Panc1 (cell line): ENCODE measurements around the gene CYFIP2. TPM values are rescaled to one million over a fixed set of nuclear protein-coding genes. Genes with fewer than 3 reads are reported as not detected.

Source experiments
- ATAC-seq: fragments of 200-7000 bp; cut with Tn5 transposase; 2 replicates; pipeline ENCODE4 v1.9.1; 2020; ENCODE audit warnings: mild to moderate bottlenecking, moderate library complexity
- BruUV-seq: library from RNA; stranded (reverse); fragments of 400-500 nt; replicated peaks from 2 replicates; lab custom pipeline; 2021; lab: Mats Ljungman, UMichigan
- CTCF ChIA-PET: fragments of 300-600 bp; sonication (Branson Sonifier 250); formaldehyde crosslinking; loops from one replicate; lab custom pipeline; 2022; ENCODE audit warnings: antibody characterized with exemption; lab: Charles Lee
- POLR2A ChIA-PET: fragments of 300-600 bp; sonication (Branson Sonifier 250); formaldehyde crosslinking; loops from one replicate; lab custom pipeline; 2022; ENCODE audit warnings: antibody characterized with exemption; lab: Charles Lee
- DNase-seq: peaks from one replicate; pipeline ENCODE4 v3.0.0-alpha.2; 2010; ENCODE audit warnings: low read depth, low spot score
- H3K27ac ChIP-seq: 2 replicates; pipeline ENCODE4 v1.5.1; 2011; ENCODE audit warnings: mild to moderate bottlenecking, low read length, inconsistent platforms
- H3K27me3 ChIP-seq: fragments of 200-500 bp; sonication (Bioruptor generic); 2 replicates; pipeline ENCODE4 v1.6.0; 2014; ENCODE audit warnings: low read length, inconsistent platforms; ENCODE audit not compliant: control insufficient read depth, insufficient read depth
- H3K36me3 ChIP-seq: fragments of 200-500 bp; sonication (Bioruptor generic); 2 replicates; pipeline ENCODE4 v1.5.1; 2014; ENCODE audit warnings: inconsistent platforms, mild to moderate bottlenecking, low read length, moderate library complexity; ENCODE audit not compliant: control insufficient read depth, insufficient read depth
- H3K4me1 ChIP-seq: 2 replicates; pipeline ENCODE4 v1.5.1; 2011; ENCODE audit warnings: inconsistent platforms, mild to moderate bottlenecking, low read length, moderate library complexity; ENCODE audit not compliant: control insufficient read depth, insufficient read depth
- H3K4me3 ChIP-seq, 2 experiments: 2 replicates each; pipeline ENCODE4 v1.5.1; 2011 to 2012; ENCODE audit warnings: low read depth in 2 of 2, low read length in 2 of 2, mild to moderate bottlenecking in 2 of 2, inconsistent platforms in 1 of 2, moderate library complexity in 1 of 2
- H3K9me3 ChIP-seq: fragments of 200-500 bp; sonication (Bioruptor generic); 2 replicates; pipeline ENCODE4 v1.5.1; 2014; ENCODE audit warnings: low read depth, mild to moderate bottlenecking, inconsistent platforms, low read length, moderate library complexity; ENCODE audit not compliant: control insufficient read depth, insufficient read depth
- POLR2AphosphoS5 ChIP-seq: IDR thresholded peaks from 2 replicates; pipeline ENCODE4 v1.6.1; 2012; ENCODE audit warnings: mild to moderate bottlenecking, low read depth, low read length, moderate library complexity
- SIN3A ChIP-seq: IDR thresholded peaks from 2 replicates; pipeline ENCODE4 v1.6.1; 2012; ENCODE audit warnings: low read depth, mild to moderate bottlenecking, low read length, moderate library complexity, borderline replicate concordance; ENCODE audit not compliant: insufficient read depth
- TCF7L2 ChIP-seq: IDR thresholded peaks from 2 replicates; pipeline ENCODE4 v1.6.1; 2011; ENCODE audit warnings: mild to moderate bottlenecking, low read depth, low read length, inconsistent platforms
- in situ Hi-C: cut with HindIII; loops from 2 replicates; pipeline ENCODE4 v1.10.0; 2016; ENCODE audit warnings: low sequenced_read_pairs, low pct_unique_long_range_greater_than_20kb
- intact Hi-C: fragments of 100-400 bp; cut with micrococcal nuclease; formaldehyde crosslinking; loops from one replicate; pipeline ENCODE4 v1.10.0; 2022; ENCODE audit not compliant: unreplicated experiment
- total RNA-seq: library from RNA; stranded (reverse); gene quantifications from one replicate; pipeline ENCODE4 v1.2.1, GENCODE V29; 2021; ENCODE audit not compliant: unreplicated experiment
- TF ChIP-seq, protein P1 (sequence below): fragments of 450-650 bp; IDR thresholded peaks from 2 replicates; pipeline ENCODE4 v1.5.1; 2017; ENCODE audit warnings: mild to moderate bottlenecking
- TF ChIP-seq, protein P2 (sequence below), 2 experiments: IDR thresholded peaks; 2 replicates each; pipeline ENCODE4 v1.6.1; 2011 to 2012; ENCODE audit warnings: low read depth in 2 of 2, control low read depth in 1 of 2, low read length in 1 of 2, mild to moderate bottlenecking in 1 of 2, moderate library complexity in 1 of 2; ENCODE audit not compliant: insufficient read depth in 1 of 2

Gene CYFIP2
- total RNA-seq, 1 experiment from 2014 or later: 0.80 TPM

DNA sequence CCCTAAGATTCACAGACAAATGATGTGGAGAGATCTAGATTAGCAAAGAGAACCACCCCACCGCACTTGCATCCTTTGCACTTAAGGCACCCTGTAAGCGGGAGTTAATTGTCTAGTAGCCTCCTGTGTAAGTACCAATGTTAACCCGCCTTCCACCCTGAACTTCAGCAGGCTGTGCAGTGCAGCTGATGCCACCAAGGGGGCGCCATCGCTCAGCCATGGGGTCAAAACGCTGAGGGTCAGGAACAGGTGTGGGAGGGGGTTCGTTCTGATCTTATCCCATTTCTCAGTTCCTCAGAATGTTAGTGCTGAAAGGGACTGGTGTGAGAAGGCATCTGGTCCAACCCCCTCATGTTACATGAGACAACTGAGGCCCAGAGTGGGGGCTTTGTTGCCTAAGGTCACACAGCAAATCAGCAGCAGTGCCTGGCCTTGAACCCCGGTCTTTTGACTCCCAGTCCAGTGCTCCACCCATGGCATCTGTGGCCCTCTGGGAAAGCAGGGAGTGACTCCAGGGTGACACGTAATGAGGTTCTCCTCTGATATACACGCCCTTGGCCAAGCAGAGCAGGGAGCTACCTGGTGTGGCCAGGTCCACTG, 57.3 kb downstream of the CYFIP2 start:
- no TSS peak for BruUV-seq
- H3K27me3 ChIP-seq: 0 out of 2 replicates have a peak, but pooled peaks cover 2% of the 10 kb centered on the region
- no peak for ATAC-seq
- H3K4me3 ChIP-seq: no peak overlapping the region
- no peaks in the 10 kb centered on the region for H3K36me3 ChIP-seq
- CTCF ChIA-PET: interaction anchor here (0.6 kb wide), 1 partner anchor 20 kb away, joined by 4 read pairs; no protein-coding TSS in a partner anchor
- H3K9me3 ChIP-seq: no peaks in the 10 kb centered on the region
- POLR2A ChIA-PET: interaction anchor here (0.7 kb wide), 1 partner anchor 175 kb away, joined by 4 read pairs; no protein-coding TSS in a partner anchor
- intact Hi-C loops: no loop called here
- DNase-seq: no peak
- in situ Hi-C loops: no loop called here
- TF ChIP-seq, protein P1, sequence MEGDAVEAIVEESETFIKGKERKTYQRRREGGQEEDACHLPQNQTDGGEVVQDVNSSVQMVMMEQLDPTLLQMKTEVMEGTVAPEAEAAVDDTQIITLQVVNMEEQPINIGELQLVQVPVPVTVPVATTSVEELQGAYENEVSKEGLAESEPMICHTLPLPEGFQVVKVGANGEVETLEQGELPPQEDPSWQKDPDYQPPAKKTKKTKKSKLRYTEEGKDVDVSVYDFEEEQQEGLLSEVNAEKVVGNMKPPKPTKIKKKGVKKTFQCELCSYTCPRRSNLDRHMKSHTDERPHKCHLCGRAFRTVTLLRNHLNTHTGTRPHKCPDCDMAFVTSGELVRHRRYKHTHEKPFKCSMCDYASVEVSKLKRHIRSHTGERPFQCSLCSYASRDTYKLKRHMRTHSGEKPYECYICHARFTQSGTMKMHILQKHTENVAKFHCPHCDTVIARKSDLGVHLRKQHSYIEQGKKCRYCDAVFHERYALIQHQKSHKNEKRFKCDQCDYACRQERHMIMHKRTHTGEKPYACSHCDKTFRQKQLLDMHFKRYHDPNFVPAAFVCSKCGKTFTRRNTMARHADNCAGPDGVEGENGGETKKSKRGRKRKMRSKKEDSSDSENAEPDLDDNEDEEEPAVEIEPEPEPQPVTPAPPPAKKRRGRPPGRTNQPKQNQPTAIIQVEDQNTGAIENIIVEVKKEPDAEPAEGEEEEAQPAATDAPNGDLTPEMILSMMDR: peak; percentile 27; the same call in 1 of the 2 replicates
- TF ChIP-seq, protein P2, sequence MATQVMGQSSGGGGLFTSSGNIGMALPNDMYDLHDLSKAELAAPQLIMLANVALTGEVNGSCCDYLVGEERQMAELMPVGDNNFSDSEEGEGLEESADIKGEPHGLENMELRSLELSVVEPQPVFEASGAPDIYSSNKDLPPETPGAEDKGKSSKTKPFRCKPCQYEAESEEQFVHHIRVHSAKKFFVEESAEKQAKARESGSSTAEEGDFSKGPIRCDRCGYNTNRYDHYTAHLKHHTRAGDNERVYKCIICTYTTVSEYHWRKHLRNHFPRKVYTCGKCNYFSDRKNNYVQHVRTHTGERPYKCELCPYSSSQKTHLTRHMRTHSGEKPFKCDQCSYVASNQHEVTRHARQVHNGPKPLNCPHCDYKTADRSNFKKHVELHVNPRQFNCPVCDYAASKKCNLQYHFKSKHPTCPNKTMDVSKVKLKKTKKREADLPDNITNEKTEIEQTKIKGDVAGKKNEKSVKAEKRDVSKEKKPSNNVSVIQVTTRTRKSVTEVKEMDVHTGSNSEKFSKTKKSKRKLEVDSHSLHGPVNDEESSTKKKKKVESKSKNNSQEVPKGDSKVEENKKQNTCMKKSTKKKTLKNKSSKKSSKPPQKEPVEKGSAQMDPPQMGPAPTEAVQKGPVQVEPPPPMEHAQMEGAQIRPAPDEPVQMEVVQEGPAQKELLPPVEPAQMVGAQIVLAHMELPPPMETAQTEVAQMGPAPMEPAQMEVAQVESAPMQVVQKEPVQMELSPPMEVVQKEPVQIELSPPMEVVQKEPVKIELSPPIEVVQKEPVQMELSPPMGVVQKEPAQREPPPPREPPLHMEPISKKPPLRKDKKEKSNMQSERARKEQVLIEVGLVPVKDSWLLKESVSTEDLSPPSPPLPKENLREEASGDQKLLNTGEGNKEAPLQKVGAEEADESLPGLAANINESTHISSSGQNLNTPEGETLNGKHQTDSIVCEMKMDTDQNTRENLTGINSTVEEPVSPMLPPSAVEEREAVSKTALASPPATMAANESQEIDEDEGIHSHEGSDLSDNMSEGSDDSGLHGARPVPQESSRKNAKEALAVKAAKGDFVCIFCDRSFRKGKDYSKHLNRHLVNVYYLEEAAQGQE (IDR thresholded peaks at IDR 0.05; ENCODE audit: insufficient read depth in 1 of 2, low read depth in 2 of 2, low read length in 1 of 2): no peak
- TF ChIP-seq SIN3A (no peak), TCF7L2 (no peak), POLR2AphosphoS5 (no peak)
- H3K4me1 ChIP-seq: peaks cover 4% of the 10 kb centered on the region; the same call in 1 of the 2 replicates
- no peak overlapping the region for H3K27ac ChIP-seq

DNA sequence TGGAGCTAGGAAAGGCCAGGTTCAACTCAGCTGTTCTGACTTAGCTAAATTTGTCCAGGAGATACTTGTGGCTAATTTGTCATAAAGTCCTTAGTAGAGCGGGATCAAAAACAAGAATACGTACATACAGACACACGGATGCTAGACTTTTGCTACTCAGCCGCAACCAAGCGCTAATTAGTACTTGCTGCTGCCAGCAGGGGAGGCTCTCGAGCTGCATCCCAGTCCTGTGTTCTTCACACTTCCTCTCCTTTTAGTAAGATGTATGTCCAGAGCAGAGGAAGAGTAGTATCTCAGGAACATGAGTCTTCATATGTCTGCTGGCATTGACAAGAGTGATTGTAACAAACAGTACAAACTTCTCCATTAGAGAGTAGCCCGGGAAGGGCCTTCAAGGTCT, 58.3 kb downstream of the CYFIP2 start:
- intact Hi-C loops: no loop called here
- POLR2A ChIA-PET: no interaction called here

More for the DNA sequence above, 58.3 kb downstream of the CYFIP2 start:
- H3K4me1 ChIP-seq: peaks cover 4% of the 10 kb centered on the region; the same call in 1 of the 2 replicates
- H3K27me3 ChIP-seq: peaks cover 2% of the 10 kb centered on the region; the same call in 1 of the 2 replicates
- no TSS peak for BruUV-seq
- DNase-seq (no peak), ATAC-seq (no peak)
- no peaks in the 10 kb centered on the region for H3K36me3 ChIP-seq
- no peak overlapping the region for H3K4me3 ChIP-seq
- CTCF ChIA-PET: interaction anchor here (0.8 kb wide), 1 partner anchor 18 kb away, joined by 3 read pairs; no protein-coding TSS in a partner anchor
- in situ Hi-C loops: no loop called here
- no peak for TF ChIP-seq SIN3A
- no peak for TF ChIP-seq TCF7L2
- TF ChIP-seq, protein P1: peak; percentile 64
- no peaks in the 10 kb centered on the region for H3K9me3 ChIP-seq
- H3K27ac ChIP-seq: no peak overlapping the region
